D721Med (cell line): ENCODE measurements around the gene ABL1.

ENCODE experiments used
- DNase-seq: peaks from one replicate; pipeline ENCODE4 v3.0.0; 2011; ENCODE audit warnings: low spot score; ENCODE audit not compliant: insufficient read length
- FAIRE-seq: peaks from 2 replicates; lab custom pipeline; 2011; peaks lifted over from hg19 to GRCh38; lab: Jason Lieb, UNC
- TF ChIP-seq, protein P1 (sequence below): IDR thresholded peaks from 2 replicates; pipeline ENCODE4 v1.5.1; 2012; ENCODE audit warnings: mild to moderate bottlenecking, control low read depth; ENCODE audit not compliant: insufficient read depth; ENCODE audit errors: missing control alignments

Gene ABL1

DNA sequence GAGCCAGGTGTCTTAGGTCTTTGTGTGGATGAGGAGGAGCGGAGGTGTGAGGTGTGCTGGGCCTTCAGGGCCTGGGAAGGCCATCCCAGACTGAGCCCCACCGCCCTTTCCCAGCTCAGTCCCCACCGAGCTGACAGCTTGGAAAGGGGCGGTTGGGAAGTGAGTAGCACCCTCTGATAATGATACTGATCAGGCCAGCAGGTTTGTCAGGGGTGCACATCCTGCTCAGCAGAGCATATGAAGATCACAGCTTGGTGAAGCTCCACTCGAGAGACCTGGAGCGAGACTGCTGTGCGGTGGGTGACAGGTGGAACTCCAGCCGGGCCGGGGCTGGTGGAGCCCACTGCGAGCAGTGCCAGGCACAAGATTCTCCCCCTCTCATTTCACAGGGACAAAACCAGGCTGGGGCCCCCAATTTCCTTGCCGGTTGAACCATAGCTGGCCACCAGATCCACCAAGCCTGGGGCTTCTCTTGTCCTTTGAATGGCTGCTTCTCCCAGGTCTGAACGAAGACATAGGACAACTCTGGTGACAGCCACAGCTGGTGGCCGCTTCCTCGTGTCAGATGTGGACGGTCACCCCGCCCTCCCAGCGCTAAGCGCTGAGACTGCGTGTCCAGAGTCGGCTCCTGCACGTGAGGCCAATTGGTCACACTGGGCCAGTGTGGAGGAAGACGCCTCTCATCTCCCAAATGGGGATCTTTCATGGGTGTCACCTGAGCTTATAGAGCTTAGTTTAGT is 53.3 kb downstream of the ABL1 start:
- FAIRE-seq (no peak), DNase-seq (no peak)
- TF ChIP-seq, protein P1, sequence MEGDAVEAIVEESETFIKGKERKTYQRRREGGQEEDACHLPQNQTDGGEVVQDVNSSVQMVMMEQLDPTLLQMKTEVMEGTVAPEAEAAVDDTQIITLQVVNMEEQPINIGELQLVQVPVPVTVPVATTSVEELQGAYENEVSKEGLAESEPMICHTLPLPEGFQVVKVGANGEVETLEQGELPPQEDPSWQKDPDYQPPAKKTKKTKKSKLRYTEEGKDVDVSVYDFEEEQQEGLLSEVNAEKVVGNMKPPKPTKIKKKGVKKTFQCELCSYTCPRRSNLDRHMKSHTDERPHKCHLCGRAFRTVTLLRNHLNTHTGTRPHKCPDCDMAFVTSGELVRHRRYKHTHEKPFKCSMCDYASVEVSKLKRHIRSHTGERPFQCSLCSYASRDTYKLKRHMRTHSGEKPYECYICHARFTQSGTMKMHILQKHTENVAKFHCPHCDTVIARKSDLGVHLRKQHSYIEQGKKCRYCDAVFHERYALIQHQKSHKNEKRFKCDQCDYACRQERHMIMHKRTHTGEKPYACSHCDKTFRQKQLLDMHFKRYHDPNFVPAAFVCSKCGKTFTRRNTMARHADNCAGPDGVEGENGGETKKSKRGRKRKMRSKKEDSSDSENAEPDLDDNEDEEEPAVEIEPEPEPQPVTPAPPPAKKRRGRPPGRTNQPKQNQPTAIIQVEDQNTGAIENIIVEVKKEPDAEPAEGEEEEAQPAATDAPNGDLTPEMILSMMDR = no peak

DNA sequence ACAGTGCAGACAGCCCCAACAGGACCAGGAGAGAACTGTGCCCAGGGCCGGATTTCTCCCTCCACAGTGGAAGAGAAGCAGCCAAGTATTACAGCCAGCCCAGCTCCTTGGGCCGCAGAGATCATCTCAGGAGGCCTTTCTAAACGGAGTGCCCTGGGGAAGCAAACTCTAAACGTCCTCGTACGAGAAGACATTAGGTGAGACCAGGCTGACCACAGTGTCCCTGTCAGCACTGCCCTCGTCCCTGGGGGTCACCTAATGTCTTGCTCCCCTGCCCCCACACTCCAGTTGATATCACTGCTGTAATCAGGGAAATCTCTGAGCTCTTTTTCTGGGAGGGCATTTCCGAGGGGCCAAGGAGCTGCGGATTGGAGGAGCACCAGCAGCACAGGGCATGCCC is 55.1 kb downstream of the ABL1 start:
- no peak for FAIRE-seq
- DNase-seq = no peak
- TF ChIP-seq, protein P1 = no peak

DNA sequence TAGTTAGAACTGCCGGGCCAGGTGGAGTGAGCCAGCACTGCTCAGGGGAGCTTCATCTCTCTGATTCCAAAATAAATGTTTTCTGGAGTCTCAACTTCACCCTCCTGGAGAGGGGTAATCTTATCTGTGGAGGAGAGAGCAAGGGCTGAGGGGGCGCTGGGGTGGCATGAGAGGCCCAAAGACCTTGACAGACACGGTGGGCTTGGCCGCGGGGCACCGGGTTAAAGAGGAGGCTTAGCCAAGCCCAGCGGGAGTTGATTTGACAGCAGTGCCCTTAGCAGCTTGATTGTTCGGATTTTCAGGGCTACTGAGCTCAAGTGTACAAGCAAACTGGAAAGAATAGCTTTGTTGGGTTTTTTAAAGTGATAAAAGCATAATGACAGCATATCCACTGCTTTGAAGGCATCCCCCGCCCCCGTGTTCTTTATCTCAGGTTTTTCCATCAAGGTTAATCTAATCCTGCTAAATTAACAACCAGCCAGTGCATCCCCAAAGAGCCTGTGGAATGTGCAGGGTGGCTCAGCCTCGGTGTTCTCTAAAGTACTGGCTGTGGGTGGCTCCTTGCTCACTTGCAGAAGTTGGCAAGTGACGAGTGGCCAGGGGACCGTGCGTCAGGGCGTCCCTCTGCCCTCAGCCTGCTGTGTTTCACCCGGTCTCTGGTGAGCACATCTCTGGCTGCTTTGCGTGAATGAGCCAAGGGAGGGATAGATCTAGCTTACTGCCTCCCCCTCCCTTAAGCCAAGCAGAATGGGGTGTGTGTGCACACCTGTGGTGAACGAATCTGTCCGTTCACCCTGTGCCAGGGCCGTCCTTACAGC is 56.0 kb downstream of the ABL1 start:
- TF ChIP-seq, protein P1 = no peak
- no peak for FAIRE-seq
- no peak for DNase-seq

DNA sequence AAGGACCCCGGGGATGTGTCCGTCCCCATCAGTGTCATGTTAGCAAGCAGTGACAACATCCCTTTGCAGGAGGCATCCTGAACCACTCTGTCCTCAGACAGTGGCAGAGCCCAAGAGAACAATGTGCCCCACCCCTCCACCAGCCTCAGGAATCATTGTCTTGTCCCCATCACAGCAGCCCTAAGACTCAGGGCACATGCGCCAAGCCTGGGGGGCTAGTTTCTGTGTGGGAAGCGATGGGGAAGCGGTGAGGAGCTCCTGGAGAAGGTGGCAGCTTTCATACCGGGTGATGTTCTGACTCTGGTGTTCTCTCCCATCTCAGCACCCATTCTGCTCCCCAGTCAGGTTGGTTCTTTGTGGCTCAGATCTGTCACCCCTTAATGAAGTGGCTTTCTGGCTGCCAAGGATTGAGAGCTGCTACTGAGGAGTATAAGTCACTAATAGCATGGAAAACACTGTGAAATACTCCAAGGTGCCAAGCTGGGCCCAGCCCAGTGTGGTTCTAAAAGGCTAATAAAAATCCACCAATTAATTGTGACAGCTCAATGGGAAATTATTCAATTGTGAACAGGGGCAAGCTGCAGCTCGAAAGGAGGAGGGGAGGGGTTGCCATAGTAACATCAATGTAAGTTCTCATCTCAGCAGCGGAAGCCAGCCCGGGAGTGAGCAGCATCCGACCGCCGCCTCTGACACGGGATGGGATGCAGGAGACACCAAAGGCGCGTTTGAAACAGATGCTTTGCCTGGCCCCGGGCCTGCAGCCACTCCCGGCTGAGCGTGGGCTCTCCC is 56.8 kb downstream of the ABL1 start:
- TF ChIP-seq, protein P1 = no peak
- FAIRE-seq (no peak), DNase-seq (no peak)

DNA sequence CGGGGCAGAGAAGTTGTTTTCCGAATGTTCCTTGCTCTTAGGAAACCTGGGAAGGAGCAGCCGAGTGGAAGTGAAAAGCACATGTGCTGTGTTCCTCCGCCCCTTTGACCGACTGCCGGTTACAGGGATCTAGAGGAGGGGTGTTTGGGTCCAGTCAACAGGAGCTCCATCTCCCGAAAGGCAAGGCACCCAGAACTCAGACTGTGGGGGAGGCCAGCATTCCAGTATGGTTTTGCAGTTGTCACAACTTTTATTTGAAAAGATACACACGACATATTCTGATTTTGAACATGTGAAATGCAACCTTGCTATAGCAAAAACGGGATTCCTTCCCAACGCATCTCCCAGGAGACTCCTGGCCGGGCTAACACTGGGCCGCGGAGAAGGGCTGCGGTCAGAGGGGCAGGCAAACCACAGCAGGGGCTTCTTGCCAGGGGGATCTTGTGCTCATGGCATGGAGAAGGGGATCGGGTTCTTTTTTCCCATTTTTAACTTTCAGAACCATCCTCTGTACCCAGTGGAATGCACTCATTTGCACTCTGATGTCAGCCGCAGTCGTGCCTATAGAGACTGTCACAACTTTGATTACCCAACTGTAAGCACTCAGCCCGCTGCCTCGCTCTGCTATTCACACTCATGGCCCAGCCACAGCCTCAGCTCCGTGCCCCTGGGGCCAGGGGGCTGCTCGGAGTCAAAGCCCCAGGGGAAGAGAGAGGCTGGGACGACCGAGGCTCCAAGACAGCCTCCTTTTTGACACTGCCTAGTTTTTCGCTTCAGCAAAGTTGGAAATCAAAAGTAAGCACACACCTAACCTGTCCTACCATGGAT is 57.6 kb downstream of the ABL1 start:
- FAIRE-seq (no peak), DNase-seq (no peak)

More for the DNA sequence above, 57.6 kb downstream of the ABL1 start:
- TF ChIP-seq, protein P1 = no peak
